SHP77 (cell line): ENCODE measurements around the gene CCDC40.
A peak's percentile ranks its signal among the peaks of the same experiment; 100 is the strongest.
"Not testable (repeated sequence)": the region's sequence is repeated elsewhere in the genome, so short reads cannot be mapped to it uniquely, and the experiment has no call there.

ENCODE experiments used
- DNase-seq, 2 experiments: peaks; one replicate each; lab custom pipeline; 2025; lab: John Stamatoyannopoulos, UW

The CCDC40 gene

GRCh38 chr17:80082403-80083135 is 46.1 kb downstream of the CCDC40 start:
- DNase-seq: peak; percentile 84 to 85

- DNase-seq: no peak
Observed at GRCh38 chr17:80083136-80083661, 46.8 kb downstream of the CCDC40 start.

GRCh38 chr17:80084773-80085172 is 48.3 kb downstream of the CCDC40 start:
- no peak for DNase-seq

GRCh38 chr17:80086081-80086480 is 49.6 kb downstream of the CCDC40 start:
- no peak for DNase-seq

GRCh38 chr17:80086616-80087015 is 50.2 kb downstream of the CCDC40 start:
- DNase-seq: no peak

GRCh38 chr17:80087346-80088265 is 51.2 kb downstream of the CCDC40 start:
- no peak for DNase-seq

GRCh38 chr17:80089762-80090161 is 53.3 kb downstream of the CCDC40 start:
- no peak for DNase-seq

- not testable (repeated sequence) for DNase-seq
Observed at GRCh38 chr17:80090164-80090563, 53.7 kb downstream of the CCDC40 start.

GRCh38 chr17:80091376-80091775 is 54.9 kb downstream of the CCDC40 start:
- DNase-seq: no peak

GRCh38 chr17:80092959-80093358 is 56.5 kb downstream of the CCDC40 start:
- no peak for DNase-seq

- DNase-seq: no peak
Observed at GRCh38 chr17:80095038-80095843, 58.8 kb downstream of the CCDC40 start.

- no peak for DNase-seq
Observed at GRCh38 chr17:80095844-80096475, 59.5 kb downstream of the CCDC40 start.

GRCh38 chr17:80096561-80097021 is 60.1 kb downstream of the CCDC40 start:
- DNase-seq: no peak

- no peak for DNase-seq
Observed at GRCh38 chr17:80097127-80097621, 60.7 kb downstream of the CCDC40 start.

- no peak for DNase-seq
Observed at GRCh38 chr17:80097844-80098691, 61.6 kb downstream of the CCDC40 start.

GRCh38 chr17:80099291-80100034 is 63.0 kb downstream of the CCDC40 start:
- DNase-seq: no peak

GRCh38 chr17:80100035-80100323 is 63.5 kb downstream of the CCDC40 start:
- no peak for DNase-seq

GRCh38 chr17:80101011-80101945 is 64.8 kb downstream of the CCDC40 start, which contains the start of gene GAA:
Gene GAA (plus strand): TSS chr17:80101581. CDS start chr17:80104587, 3,006 bp downstream.
- peak; percentile 83 to 92 for DNase-seq
